Measurements from ENCODE around the gene PPARA. TPM values are rescaled to one million over a fixed set of nuclear protein-coding genes. Genes with fewer than 3 reads are reported as not detected.

The PPARA gene
- polyA plus RNA-seq, 3 donors from 2014 or later, result 3.4 to 8.0 (median 6.1) TPM

DNA sequence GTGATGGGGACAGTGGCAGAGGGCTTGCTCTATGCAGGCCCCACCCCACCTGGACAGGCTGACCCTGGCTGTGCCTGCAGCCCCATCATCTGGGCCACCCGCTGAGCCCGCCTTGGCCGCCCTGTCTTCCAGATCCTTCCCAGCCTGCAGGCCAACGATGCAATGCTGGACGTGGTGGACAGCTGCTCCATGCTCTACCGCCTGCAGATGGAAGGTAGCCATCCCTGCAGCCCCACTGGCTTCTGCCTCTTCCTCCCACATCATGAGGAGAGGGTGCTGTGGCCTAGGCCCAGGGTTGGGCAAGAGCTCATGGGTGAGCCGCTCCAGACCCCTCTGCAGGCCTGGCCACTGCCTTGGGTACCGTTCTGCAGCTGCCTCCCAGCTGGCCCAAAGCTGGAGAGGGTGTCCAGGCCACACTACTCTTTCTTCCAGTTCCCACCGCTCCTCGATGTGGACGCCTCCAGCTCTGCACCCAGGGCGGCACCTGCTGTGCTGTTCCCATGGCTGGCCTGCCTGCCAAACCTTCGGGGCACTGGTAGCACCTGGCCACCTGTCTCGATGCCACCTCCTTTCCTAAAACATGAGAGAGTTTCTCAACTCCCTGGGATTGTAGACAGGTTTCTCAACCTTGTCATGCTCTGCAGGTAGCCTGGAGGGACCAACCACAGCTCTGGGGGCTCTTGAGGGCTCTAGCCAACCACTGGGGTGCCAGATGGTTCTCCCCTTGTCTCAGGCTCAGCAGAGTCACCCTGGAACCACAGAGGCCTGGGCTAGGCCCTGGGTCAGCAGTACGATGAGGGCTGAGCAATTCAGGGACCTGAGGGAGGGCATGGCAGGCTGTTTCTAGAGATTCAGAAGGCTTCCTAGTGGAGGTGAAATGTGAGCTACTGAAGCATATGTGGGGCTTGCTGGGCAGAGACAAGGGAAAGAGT is 136.9 kb downstream of the PPARA start:
- H3K36me3 Mint-ChIP-seq, result peaks cover 23 to 76% (median 38%) of the 10 kb centered on the region in 3 donors
- H3K9me3 Mint-ChIP-seq, result no peaks in the 10 kb centered on the region
- peak overlapping the region; percentile 69 to 90 (median 84) for H3K4me3 Mint-ChIP-seq
- peaks cover 16 to 46% (median 43%) of the 10 kb centered on the region in 3 donors for H3K27me3 Mint-ChIP-seq (ENCODE audit: low read depth in 3 of 3)
- DNase-seq, result no peak
- H3K4me1 Mint-ChIP-seq, result peaks cover 90 to 95% of the 10 kb centered on the region in 2 donors
- H3K27ac Mint-ChIP-seq, result peak overlapping the region; percentile 93 to 100 (median 99)

DNA sequence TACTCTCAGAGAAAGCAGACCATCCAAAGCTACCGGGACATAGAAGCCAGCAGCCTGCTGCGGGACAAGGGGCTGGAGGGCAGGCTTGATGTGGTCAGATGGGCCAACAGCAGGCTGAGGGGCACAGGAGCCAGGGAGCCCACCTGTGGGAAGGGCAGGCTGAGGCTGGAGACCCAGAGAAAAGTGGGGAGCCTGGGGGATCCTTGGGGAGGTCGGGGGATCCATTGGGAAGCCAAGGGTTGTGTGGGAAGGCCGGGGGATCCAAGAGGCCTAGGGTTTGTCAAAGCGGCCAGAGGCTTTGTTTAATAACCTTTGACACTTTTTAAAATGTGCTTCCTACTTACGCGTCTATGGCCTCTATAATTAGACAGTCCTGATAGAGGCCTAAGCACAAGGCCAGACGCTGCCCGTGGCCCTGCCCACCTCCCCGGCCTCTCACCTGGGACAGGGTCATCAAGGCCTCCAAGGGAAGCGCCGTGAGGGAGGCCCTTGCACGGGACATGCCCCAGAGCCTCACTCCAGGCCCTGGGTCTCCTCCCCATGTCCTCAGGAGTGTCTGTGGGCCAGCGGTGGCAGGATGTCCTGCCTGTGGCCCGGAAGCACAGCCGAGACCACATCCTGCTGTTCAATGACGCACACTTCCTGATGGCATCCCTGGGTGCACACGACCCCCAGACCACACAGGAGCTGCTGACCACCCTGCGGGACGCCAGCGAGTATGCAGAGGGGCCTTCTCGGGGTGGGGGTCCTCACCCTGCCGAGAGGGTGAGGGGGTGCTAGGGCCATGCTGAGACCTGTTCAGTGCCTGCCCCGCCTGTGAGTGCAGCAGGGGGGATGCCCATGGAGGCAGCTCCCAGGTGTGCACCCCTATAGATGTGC is 137.8 kb downstream of the PPARA start:
- Mint-ChIP-seq H3K36me3 (peaks cover 32 to 77% (median 40%) of the 10 kb centered on the region in 3 donors), H3K27me3 (ENCODE audit: low read depth in 3 of 3) (peaks cover 16 to 53% (median 43%) of the 10 kb centered on the region in 3 donors), H3K4me1 (peaks cover 90 to 95% of the 10 kb centered on the region in 2 donors), H3K27ac (peak overlapping the region; percentile 93 to 100 (median 99)), H3K9me3 (no peaks in the 10 kb centered on the region), H3K4me3 (peak overlapping the region; percentile 69 to 90 (median 84))
- DNase-seq, result peak; percentile 88

DNA sequence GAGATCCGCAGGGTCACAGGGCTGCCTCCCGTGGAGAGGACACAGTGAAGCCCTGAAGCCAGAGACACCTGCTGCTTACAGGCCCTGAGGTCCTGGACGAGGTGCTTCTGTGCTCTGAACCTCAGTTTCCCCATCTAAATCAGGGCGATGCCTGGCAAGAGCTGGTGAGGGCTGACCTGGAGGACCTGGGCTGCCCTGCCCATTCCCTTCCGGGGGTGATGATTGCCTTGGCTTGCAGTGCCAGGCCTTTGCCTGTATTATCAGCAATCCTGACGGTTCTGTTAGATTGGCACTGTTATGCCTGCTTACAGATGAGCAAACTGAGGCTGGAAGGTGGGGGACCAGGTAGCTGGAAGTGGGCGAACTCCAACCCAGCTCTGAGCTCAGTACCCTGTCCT is 138.5 kb downstream of the PPARA start:
- peak overlapping the region; percentile 69 to 90 (median 84) for H3K4me3 Mint-ChIP-seq
- no peaks in the 10 kb centered on the region for H3K9me3 Mint-ChIP-seq
- H3K27ac Mint-ChIP-seq, result peak overlapping the region; percentile 93 to 100 (median 99)
- peaks cover 20 to 58% (median 46%) of the 10 kb centered on the region in 3 donors for H3K27me3 Mint-ChIP-seq (ENCODE audit: low read depth in 3 of 3)
- H3K36me3 Mint-ChIP-seq, result peaks cover 38 to 77% (median 46%) of the 10 kb centered on the region in 3 donors
- peaks cover 91 to 95% of the 10 kb centered on the region in 2 donors for H3K4me1 Mint-ChIP-seq
- DNase-seq, result no peak

DNA sequence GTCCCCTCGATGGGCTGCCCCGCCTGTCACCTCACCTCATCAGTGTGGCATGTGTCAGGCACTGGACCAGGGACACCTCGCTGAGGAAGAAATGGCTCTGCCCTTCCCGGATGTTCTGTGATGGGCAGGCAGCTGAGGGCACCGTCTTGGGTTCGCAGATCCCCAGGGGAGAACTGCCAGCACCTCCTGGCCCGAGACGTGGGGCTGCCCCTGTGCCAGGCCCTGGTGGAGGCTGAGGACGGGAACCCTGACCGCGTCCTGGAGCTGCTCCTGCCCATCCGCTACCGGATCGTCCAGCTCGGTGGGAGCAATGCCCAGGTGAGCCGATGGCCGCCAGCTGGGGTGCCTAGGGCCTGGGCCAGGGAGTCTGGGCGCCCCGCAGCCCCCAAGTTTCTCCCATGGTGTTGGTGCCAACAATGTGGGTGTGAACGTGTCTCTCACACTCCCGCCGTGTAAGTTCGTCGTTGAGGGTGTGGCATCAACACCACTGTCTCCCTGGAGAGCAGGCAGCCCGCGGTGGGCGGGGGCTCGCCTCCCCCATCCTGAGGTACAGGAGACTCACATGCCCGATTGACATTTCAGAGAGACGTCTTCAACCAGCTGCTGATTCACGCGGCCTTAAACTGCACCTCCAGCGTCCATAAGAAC is 139.0 kb downstream of the PPARA start:
- H3K9me3 Mint-ChIP-seq, result no peaks in the 10 kb centered on the region
- peaks cover 91% of the 10 kb centered on the region in 2 donors for H3K4me1 Mint-ChIP-seq
- peak overlapping the region; percentile 93 to 100 (median 99) for H3K27ac Mint-ChIP-seq
- peak; percentile 84 to 92 (median 88) for DNase-seq
- H3K27me3 Mint-ChIP-seq (ENCODE audit: low read depth in 3 of 3), result peaks cover 20 to 57% (median 49%) of the 10 kb centered on the region in 3 donors
- H3K4me3 Mint-ChIP-seq, result peak overlapping the region; percentile 84 to 93 (median 89)
- H3K36me3 Mint-ChIP-seq, result peaks cover 33 to 72% (median 42%) of the 10 kb centered on the region in 3 donors

DNA sequence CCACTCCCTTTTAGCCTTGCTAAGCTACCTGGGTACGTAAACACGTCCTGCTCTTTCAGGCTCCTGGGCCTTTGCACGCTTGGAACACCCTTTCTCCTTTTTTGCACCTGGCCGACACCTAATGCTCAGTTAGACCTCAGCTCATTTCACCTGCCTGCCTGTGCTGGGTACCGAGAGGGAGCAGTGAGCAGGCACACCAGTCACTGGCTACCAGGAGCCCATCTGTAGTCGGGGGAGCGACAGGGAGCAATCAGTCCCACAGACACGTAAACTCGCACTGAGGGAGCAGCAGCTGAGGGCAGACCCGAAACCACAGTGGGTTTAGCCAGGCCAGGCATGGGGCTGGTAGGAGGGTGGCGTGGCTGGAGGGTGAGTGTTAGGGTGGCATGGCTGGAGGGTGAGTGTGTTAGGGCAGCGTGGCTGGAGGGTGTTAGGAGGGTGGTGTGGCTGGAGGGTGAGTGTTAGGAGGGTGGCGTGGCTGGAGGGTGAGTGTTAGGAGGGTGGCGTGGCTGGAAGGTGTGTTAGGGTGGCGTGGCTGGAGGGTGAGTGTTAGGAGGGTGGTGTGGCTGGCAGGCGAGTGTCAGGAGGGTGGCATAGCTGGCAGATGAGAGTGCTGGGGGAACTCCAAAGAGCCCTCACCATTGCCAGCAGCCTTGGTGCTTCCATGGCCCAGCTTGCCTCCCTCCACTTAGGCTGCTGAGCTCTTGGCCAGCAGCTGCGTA is 140.0 kb downstream of the PPARA start:
- peak; percentile 71 to 78 (median 73) for DNase-seq
- H3K4me1 Mint-ChIP-seq, result peaks cover 90 to 91% of the 10 kb centered on the region in 2 donors
- H3K4me3 Mint-ChIP-seq, result peak overlapping the region; percentile 84 to 93 (median 89)
- H3K9me3 Mint-ChIP-seq, result peaks cover 0 to 1% (median 0%) of the 10 kb centered on the region in 6 donors
- H3K36me3 Mint-ChIP-seq, result peaks cover 29 to 66% (median 37%) of the 10 kb centered on the region in 3 donors
- H3K27ac Mint-ChIP-seq, result peak overlapping the region; percentile 93 to 100 (median 99)
- peaks cover 21 to 58% (median 47%) of the 10 kb centered on the region in 3 donors for H3K27me3 Mint-ChIP-seq (ENCODE audit: low read depth in 3 of 3)

DNA sequence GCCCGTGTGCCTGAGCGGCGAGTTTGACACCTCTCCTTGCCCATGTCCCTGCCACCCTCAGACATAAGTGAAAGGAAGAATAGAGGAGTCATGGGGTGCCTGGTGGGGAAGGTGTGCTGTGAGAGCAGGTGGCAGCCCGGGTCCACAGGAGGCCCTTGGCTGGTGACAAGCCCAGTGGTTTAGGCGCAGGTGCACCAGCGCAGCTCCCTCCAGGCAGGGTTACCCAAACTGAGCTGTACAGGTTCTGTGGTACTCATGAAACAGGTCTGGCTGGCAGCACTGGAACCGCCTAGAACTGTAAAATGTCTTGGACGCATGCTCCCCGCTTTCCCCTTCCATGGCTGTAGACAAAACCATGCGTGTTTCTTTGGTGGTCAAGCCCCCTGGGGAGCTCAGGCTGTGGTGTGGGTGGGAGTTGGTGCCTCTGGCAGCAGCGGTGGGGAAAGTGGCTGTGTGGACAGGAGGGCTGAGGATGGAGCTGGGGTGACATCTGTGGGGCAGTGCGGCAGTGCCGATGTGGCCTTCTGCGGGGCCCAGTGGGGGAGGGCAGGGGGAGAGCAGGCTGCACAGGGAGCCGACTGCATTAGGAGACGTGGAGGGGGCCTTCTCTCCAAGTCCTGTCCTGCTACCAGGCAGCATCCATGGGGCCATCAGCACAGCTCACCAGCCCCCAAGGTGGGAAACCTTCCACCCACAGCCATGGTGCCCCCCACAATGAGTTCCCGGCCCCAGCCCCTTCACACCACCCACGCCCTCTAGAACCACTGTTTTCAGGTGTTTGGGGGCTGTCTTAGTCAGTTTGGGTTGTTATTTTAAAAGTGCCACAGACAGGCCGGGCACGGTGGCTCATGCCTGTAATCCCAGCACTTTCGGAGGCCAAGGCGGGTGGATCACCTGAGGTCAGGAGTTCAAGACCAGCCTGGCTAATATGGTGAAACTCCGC is 140.8 kb downstream of the PPARA start:
- H3K27ac Mint-ChIP-seq, result peak overlapping the region; percentile 93 to 100 (median 99)
- H3K4me3 Mint-ChIP-seq, result peak overlapping the region; percentile 84 to 93 (median 89)
- peak in 2 of 3 donors; percentile 49 to 56 for DNase-seq
- peaks cover 21 to 57% (median 31%) of the 10 kb centered on the region in 3 donors for H3K36me3 Mint-ChIP-seq
- peaks cover 23 to 59% (median 46%) of the 10 kb centered on the region in 3 donors for H3K27me3 Mint-ChIP-seq (ENCODE audit: low read depth in 3 of 3)
- H3K4me1 Mint-ChIP-seq, result peaks cover 90 to 93% of the 10 kb centered on the region in 2 donors
- peaks cover 0 to 1% (median 0%) of the 10 kb centered on the region in 6 donors for H3K9me3 Mint-ChIP-seq

DNA sequence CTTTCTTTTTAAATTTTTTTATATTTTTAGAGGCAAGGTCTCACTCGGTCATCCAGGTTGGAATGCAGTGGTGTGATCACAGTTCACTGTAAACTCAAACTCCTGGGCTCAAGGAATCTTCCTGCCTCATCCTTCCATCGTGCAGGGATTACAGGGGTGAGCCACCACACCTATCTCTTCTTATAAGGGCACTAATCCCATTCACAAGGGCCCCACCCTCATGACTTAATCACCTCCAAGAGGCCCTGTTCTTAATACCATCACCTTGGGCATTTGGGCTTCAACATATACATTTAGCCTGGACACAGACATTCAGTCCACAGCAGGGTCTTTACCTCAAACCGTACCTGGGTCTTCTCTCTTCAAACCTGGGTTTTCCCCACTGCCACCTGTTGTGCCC is 141.8 kb downstream of the PPARA start:
- H3K4me1 Mint-ChIP-seq, result peaks cover 88 to 89% of the 10 kb centered on the region in 2 donors
- H3K4me3 Mint-ChIP-seq, result peak overlapping the region; percentile 56 to 68 (median 67)

DNA sequence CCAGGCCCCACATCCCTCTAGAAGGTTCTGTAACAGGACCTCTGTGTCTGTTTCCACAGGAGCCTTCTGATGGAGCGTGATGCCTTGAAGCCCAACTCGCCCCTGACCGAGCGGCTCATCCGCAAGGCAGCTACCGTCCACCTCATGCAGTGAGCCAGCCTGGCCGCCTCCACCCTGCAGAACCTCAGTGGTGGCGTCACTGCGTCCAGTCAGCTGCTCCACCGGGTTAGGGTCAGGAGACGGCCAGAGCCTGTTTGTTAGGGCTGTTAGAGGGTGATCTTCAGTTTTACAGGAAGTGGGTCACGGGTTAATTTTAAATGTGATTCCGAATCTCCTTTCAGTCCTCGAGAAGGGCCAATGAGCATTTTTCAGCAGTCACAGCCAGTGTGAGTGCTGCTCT is 142.4 kb downstream of the PPARA start:
- Mint-ChIP-seq H3K27me3 (ENCODE audit: low read depth in 3 of 3) (peaks cover 28 to 62% (median 53%) of the 10 kb centered on the region in 3 donors), H3K9me3 (peaks cover 0 to 1% (median 0%) of the 10 kb centered on the region in 6 donors), H3K36me3 (peaks cover 20 to 48% (median 24%) of the 10 kb centered on the region in 3 donors), H3K27ac (peak overlapping the region; percentile 90 to 100 (median 99)), H3K4me1 (peaks cover 88 to 89% of the 10 kb centered on the region in 2 donors), H3K4me3 (peak overlapping the region; percentile 56 to 76 (median 67))
- no peak for DNase-seq

More for the DNA sequence above, 141.8 kb downstream of the PPARA start:
- H3K36me3 Mint-ChIP-seq, result peaks cover 20 to 53% (median 30%) of the 10 kb centered on the region in 3 donors
- peaks cover 28 to 63% (median 53%) of the 10 kb centered on the region in 3 donors for H3K27me3 Mint-ChIP-seq (ENCODE audit: low read depth in 3 of 3)
- H3K27ac Mint-ChIP-seq, result peak overlapping the region; percentile 90 to 100 (median 99)
- DNase-seq, result no peak
- peaks cover 0 to 1% (median 0%) of the 10 kb centered on the region in 6 donors for H3K9me3 Mint-ChIP-seq

Other genes with a start within 250 kb of the PPARA start
- not detected for gene WNT7B, start 173.4 kb upstream of the PPARA start, polyA plus RNA-seq
- 10 to 100 TPM; 23.2 to 32.8 (median 23.7) TPM for gene CDPF1, start 99.8 kb downstream of the PPARA start, polyA plus RNA-seq
- under 1 TPM in 2 of 3 donors, not detected in 1; 0.20 to 0.59 TPM for gene PKDREJ, start 112.8 kb downstream of the PPARA start, polyA plus RNA-seq
- gene TTC38, start 117.5 kb downstream of the PPARA start, polyA plus RNA-seq, result 100 to 1,000 TPM; 190 to 290 (median 205) TPM
- under 1 TPM in 2 of 3 donors, not detected in 1; 0.50 to 0.71 TPM for gene GTSE1, start 146.3 kb downstream of the PPARA start, polyA plus RNA-seq
- gene TRMU, start 185.2 kb downstream of the PPARA start, polyA plus RNA-seq, result 10 to 100 TPM; 12.3 to 18.5 (median 16.8) TPM